NB4 (cell line): Measurements from ENCODE around the gene LHFPL5.

ENCODE experiments used
- MYC ChIP-seq: IDR thresholded peaks from 2 replicates; pipeline ENCODE4 v1.6.1; 2011; ENCODE audit warnings: low read depth, low read length
- TF ChIP-seq, protein P1 (sequence below): IDR thresholded peaks from one replicate; pipeline ENCODE4 v1.5.1; 2012; ENCODE audit warnings: low read depth, low read length

DNA sequence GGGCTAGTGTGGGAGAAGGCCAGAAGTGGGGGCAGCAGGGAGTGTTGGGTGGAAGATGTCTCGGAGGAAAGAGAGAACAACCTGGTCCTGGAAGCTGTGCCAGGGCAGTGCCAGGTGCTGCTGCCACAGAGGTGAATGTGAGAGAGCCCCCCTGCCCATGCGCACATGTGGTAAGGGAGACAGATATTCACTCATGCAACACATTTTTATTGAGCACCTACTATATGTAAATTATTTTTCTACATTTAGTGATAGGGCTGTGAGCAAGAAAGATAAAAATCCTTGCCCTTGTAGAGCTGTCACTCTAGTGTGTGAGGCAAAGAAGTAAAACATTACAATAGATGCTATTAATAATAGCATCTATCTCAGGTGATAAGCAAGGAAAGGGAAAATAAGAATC is 23.9 kb upstream of the LHFPL5 start:
- TF ChIP-seq, protein P1, sequence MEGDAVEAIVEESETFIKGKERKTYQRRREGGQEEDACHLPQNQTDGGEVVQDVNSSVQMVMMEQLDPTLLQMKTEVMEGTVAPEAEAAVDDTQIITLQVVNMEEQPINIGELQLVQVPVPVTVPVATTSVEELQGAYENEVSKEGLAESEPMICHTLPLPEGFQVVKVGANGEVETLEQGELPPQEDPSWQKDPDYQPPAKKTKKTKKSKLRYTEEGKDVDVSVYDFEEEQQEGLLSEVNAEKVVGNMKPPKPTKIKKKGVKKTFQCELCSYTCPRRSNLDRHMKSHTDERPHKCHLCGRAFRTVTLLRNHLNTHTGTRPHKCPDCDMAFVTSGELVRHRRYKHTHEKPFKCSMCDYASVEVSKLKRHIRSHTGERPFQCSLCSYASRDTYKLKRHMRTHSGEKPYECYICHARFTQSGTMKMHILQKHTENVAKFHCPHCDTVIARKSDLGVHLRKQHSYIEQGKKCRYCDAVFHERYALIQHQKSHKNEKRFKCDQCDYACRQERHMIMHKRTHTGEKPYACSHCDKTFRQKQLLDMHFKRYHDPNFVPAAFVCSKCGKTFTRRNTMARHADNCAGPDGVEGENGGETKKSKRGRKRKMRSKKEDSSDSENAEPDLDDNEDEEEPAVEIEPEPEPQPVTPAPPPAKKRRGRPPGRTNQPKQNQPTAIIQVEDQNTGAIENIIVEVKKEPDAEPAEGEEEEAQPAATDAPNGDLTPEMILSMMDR: no peak
- no peak for TF ChIP-seq MYC
